Femur (tissue), 1 donor: Measurements from ENCODE around the gene SCYL1.
"Not testable (repeated sequence)": the region's sequence is repeated elsewhere in the genome, so short reads cannot be mapped to it uniquely, and the experiment has no call there.

Experiments used
- DNase-seq: peaks from one replicate; pipeline ENCODE4 v3.0.0-alpha.2; 2017

SCYL1 gene

GRCh38 chr11:65506290-65506771 is 18.6 kb upstream of the SCYL1 start:
- DNase-seq = no peak

- peak; percentile 83 for DNase-seq
Observed at GRCh38 chr11:65506772-65507505, 17.9 kb upstream of the SCYL1 start.

GRCh38 chr11:65512311-65512710 is 12.6 kb upstream of the SCYL1 start:
- DNase-seq = not testable (repeated sequence)

GRCh38 chr11:65516135-65516968 is 8.5 kb upstream of the SCYL1 start:
- DNase-seq = peak; percentile 15

- not testable (repeated sequence) for DNase-seq
Observed at GRCh38 chr11:65518941-65519549, 5.8 kb upstream of the SCYL1 start.

GRCh38 chr11:65521777-65522521 is 2.9 kb upstream of the SCYL1 start:
- peak; percentile 24 for DNase-seq

GRCh38 chr11:65522718-65523630 is 1.9 kb upstream of the SCYL1 start:
- peak; percentile 18 for DNase-seq

- not testable (repeated sequence) for DNase-seq
Observed at GRCh38 chr11:65523631-65523968, 1.3 kb upstream of the SCYL1 start.

- DNase-seq = peak; percentile 66
Observed at GRCh38 chr11:65524014-65524740, 706 bp upstream of the SCYL1 start.

- DNase-seq = peak; percentile 22
Observed at GRCh38 chr11:65525546-65526480, 930 bp downstream of the SCYL1 start.

- peak; percentile 26 for DNase-seq
Observed at GRCh38 chr11:65526744-65527143, 1.9 kb downstream of the SCYL1 start.

GRCh38 chr11:65528819-65529350 is 4.0 kb downstream of the SCYL1 start:
- DNase-seq = peak; percentile 13

- peak; percentile 20 for DNase-seq
Observed at GRCh38 chr11:65529475-65530156, 4.7 kb downstream of the SCYL1 start.

- DNase-seq = no peak
Observed at GRCh38 chr11:65530157-65530496, 5.2 kb downstream of the SCYL1 start.

- peak; percentile 18 for DNase-seq
Observed at GRCh38 chr11:65532388-65533064, 7.6 kb downstream of the SCYL1 start.

GRCh38 chr11:65535102-65535501 is 10.2 kb downstream of the SCYL1 start:
- DNase-seq = peak; percentile 22

GRCh38 chr11:65536412-65537295 is 11.8 kb downstream of the SCYL1 start:
- peak; percentile 26 for DNase-seq

- no peak for DNase-seq
Observed at GRCh38 chr11:65537296-65537597, 12.4 kb downstream of the SCYL1 start.
